C4-2B (cell line): Measurements from ENCODE around the gene HS1BP3.

ENCODE experiments used
- ZFX ChIP-seq: fragments of 450-650 bp; IDR thresholded peaks from 2 replicates; pipeline ENCODE4 v1.6.1; 2017
- TF ChIP-seq, protein P1 (sequence below): fragments of 450-650 bp; conservative IDR thresholded peaks from 2 replicates; pipeline ENCODE4 v1.5.1; 2017; ENCODE audit warnings: mild to moderate bottlenecking

DNA sequence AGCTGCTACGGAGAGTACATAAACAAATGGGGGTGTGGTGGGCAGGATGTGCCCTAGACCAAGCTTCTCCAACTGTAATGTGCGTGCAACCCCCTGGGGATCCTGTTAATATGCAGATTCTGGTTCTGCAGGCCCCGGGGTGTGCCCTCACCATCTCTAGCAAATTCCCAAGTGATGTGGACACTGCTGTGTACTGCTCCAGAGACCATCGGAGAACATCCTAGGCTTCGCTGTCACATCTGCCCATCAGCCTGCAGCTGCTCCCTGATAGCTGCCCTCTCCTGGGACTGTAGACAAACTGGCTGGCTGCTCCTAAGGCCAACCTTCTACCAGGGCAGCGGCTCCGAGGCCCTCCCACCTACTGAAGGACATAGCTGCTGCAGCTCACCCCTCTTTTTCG, 3.2 kb downstream of the HS1BP3 start:
- TF ChIP-seq, protein P1, sequence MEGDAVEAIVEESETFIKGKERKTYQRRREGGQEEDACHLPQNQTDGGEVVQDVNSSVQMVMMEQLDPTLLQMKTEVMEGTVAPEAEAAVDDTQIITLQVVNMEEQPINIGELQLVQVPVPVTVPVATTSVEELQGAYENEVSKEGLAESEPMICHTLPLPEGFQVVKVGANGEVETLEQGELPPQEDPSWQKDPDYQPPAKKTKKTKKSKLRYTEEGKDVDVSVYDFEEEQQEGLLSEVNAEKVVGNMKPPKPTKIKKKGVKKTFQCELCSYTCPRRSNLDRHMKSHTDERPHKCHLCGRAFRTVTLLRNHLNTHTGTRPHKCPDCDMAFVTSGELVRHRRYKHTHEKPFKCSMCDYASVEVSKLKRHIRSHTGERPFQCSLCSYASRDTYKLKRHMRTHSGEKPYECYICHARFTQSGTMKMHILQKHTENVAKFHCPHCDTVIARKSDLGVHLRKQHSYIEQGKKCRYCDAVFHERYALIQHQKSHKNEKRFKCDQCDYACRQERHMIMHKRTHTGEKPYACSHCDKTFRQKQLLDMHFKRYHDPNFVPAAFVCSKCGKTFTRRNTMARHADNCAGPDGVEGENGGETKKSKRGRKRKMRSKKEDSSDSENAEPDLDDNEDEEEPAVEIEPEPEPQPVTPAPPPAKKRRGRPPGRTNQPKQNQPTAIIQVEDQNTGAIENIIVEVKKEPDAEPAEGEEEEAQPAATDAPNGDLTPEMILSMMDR, result no peak
- no peak for TF ChIP-seq ZFX
